Heart right ventricle (tissue), 16 donors: Measurements from ENCODE around the gene SERTAD4. TPM values are rescaled to one million over a fixed set of nuclear protein-coding genes. Genes with fewer than 3 reads are reported as not detected.
A peak's percentile ranks its signal among the peaks of the same experiment; 100 is the strongest.

Experiments used
- ATAC-seq, 8 donors: fragments of 200-7000 bp; cut with Tn5 transposase; one replicate each; pipeline ENCODE4 v1.9.1; 2020; ENCODE audit warnings: mild to moderate bottlenecking in 8 of 8, moderate library complexity in 8 of 8, moderate number of reproducible peaks in 1 of 8
- DNase-seq, 2 donors: peaks; one replicate each; pipeline ENCODE4 v3.0.0-alpha.2; 2020
- H3K27ac ChIP-seq, 10 donors: fragments of 200-600 bp; sonication (generic) in 2 of 10; one replicate each; pipeline versions ENCODE4 v1.5.0 to v1.8.0; 2020 to 2022; ENCODE audit warnings: mild to moderate bottlenecking in 3 of 10
- H3K27me3 ChIP-seq, 7 donors: fragments of 200-600 bp; one replicate each; pipeline ENCODE4 v1.8.0; 2021 to 2022; ENCODE audit warnings: mild to moderate bottlenecking in 2 of 7
- H3K36me3 ChIP-seq, 9 donors: fragments of 200-600 bp; sonication (generic) in 1 of 9; one replicate each; pipeline versions ENCODE4 v1.5.0 to v1.8.0; 2020 to 2022; ENCODE audit warnings: mild to moderate bottlenecking in 2 of 9
- H3K4me1 ChIP-seq, 9 donors: fragments of 200-600 bp; sonication (generic) in 1 of 9; one replicate each; pipeline versions ENCODE4 v1.5.0 to v1.8.0; 2020 to 2022; ENCODE audit warnings: mild to moderate bottlenecking in 4 of 9
- H3K4me3 ChIP-seq, 10 donors: fragments of 200-600 bp; sonication (generic) in 2 of 10; one replicate each; pipeline versions ENCODE4 v1.5.0 to v1.8.0; 2020 to 2022; ENCODE audit warnings: mild to moderate bottlenecking in 7 of 10, moderate library complexity in 2 of 10
- H3K9me3 ChIP-seq, 11 donors: fragments of 200-600 bp in 10 of 11; sonication (generic) in 2 of 11; one replicate each; pipeline versions ENCODE4 v1.5.0 to v1.8.0; 2013 to 2022; ENCODE audit warnings: mild to moderate bottlenecking in 2 of 11, control low read depth in 1 of 11, moderate library complexity in 1 of 11
- CTCF ChIP-seq, 9 donors: fragments of 200-600 bp; sonication (generic) in 2 of 9; IDR thresholded peaks; one replicate each; pipeline versions ENCODE4 v1.5.0 to v1.8.0; 2021 to 2022; ENCODE audit warnings: antibody characterized with exemption in 9 of 9, mild to moderate bottlenecking in 5 of 9, moderate library complexity in 1 of 9
- WGBS, 2 donors: extraction: QIAGEN DNeasy Blood & Tissue Kit; methylation state at CpG; one replicate each; pipeline ENCODE4 v1.1.7; 2013; ENCODE audit warnings: inconsistent platforms in 1 of 2; 5-methylcytosine and 5-hydroxymethylcytosine counted together
- intact Hi-C, 10 donors: fragments of 100-400 bp; cut with DNase I; formaldehyde crosslinking; loops; one replicate each; pipeline versions ENCODE4 v1.11.1 to v1.14.2; 2022
- polyA plus RNA-seq, 2 donors: library from polyadenylated mRNA; stranded (reverse); fragments of 200-250 nt; gene quantifications; one replicate each; pipeline ENCODE4 v1.2.3, GENCODE V29; 2013
- total RNA-seq, 10 donors: library from RNA; stranded (reverse); fragmentation: NEBNext Ultra II Directional in 3 of 10; extraction: Animal tissue kit (Norgen Biotek cat#: 25700) in 3 of 10; gene quantifications; one replicate each; pipeline versions ENCODE4 v1.2.1 to v1.2.4, GENCODE V29; 2021 to 2023
- donor health status: Arrhythmogenic right ventricular cardiomyopathy.
- donor health status: ischemic (EF 13 %, LVEDD 7.1; RV severe dilation, severe dysfunction).
- donor health status: healthy with polysubstance abuse.
- donor health status: DM: no; HTN: yes; CAD: no.
- donor health status: DM: no; HTN: no; CAD: no.
- donor health status: ischemic (EF 25% LVEDD 6.9; RV normal size, moderate dysfunction).
- donor health status: ischemic (EF 25% LVEDD 5.7; RV mildly dilated, moderate dysfunction).
- donor health status: healthy.
- donor health status: DM: yes; HTN: yes; CAD: no.
- donor health status: Ischemic cardiomyopathy.
- donor health status: ischemic (EF 35%, LVEDD 5.7; RV mildly dilated, moderate dysfunction).
- donor health status: nonischemic (EF 11% LVEDD 7.7; RV severe dilation, severe dysfunction).
- donor health status: DM: yes; HTN: yes; CAD: no.
- donor health status: PGD.
- donor health status: ischemic (EF 29% LVEDD 5.4; RV normal size, mild dysfunction).
- donor health status: nonischemic (EF 23%, LVEDD 6.1; RV moderate dilation, normal function).

The SERTAD4 gene
- total and polyA plus RNA-seq, 12 donors, result 1.5 to 5.4 (median 2.4) TPM

- ATAC-seq (no peak), DNase-seq (no peak)
- Histone ChIP-seq H3K4me1 (peaks cover 0 to 31% (median 22%) of the 10 kb centered on the region in 9 donors), H3K4me3 (no peak overlapping the region), H3K9me3 (no peaks in the 10 kb centered on the region), H3K36me3 (no peaks in the 10 kb centered on the region), H3K27ac (no peak overlapping the region), H3K27me3 (peaks cover 0 to 38% (median 0%) of the 10 kb centered on the region in 7 donors)
- intact Hi-C loops, result no loop called here
- TF ChIP-seq CTCF (IDR thresholded peaks at IDR 0.05), result no peak
- 77 to 86% methylated on average over 4 of the region's 4 CpGs for WGBS, 2 donors
Measured at GRCh38 chr1:210289248-210289647, 56.7 kb downstream of the SERTAD4 start.

GRCh38 chr1:210291081-210291764 lies 58.6 kb downstream of the SERTAD4 start:
- no peaks in the 10 kb centered on the region for H3K9me3 ChIP-seq
- DNase-seq (no peak), ATAC-seq (no peak)
- peaks cover 3 to 50% (median 25%) of the 10 kb centered on the region in 9 donors for H3K4me1 ChIP-seq
- peak overlapping the region in 6 of 10 donors; percentile 75 to 89 (median 83) for H3K27ac ChIP-seq
- no peak for TF ChIP-seq CTCF (IDR thresholded peaks at IDR 0.05)
- H3K4me3 ChIP-seq, result no peak overlapping the region
- intact Hi-C loops, result loop anchor here in 5 of 10 donors (5.0 to 10.0 kb wide), 3 partner anchors 54 to 59 kb away; partner anchors contain the start of gene SERTAD4 (in 2 of the 5)
- no peaks in the 10 kb centered on the region for H3K36me3 ChIP-seq
- 53 to 54% methylated on average over 8 of the region's 8 CpGs for WGBS, 2 donors
- peaks cover 0 to 36% (median 0%) of the 10 kb centered on the region in 7 donors for H3K27me3 ChIP-seq

- WGBS, 2 donors, result 20 to 30% methylated on average over 9 of the region's 9 CpGs
- ATAC-seq, result peak; percentile 9 to 65 (median 46)
- DNase-seq, result no peak
- peak overlapping the region; percentile 39 to 89 (median 80) for H3K27ac ChIP-seq
- no peaks in the 10 kb centered on the region for H3K9me3 ChIP-seq
- no peak for TF ChIP-seq CTCF (IDR thresholded peaks at IDR 0.05)
- H3K27me3 ChIP-seq, result peaks cover 0 to 32% (median 0%) of the 10 kb centered on the region in 7 donors
- H3K4me3 ChIP-seq, result peak overlapping the region; percentile 40 to 61 (median 52)
- intact Hi-C loops, result loop anchor here in 5 of 10 donors (2.0 to 10.0 kb wide), 4 partner anchors 33 to 60 kb away; partner anchors contain the start of gene SERTAD4 (in 2 of the 5)
- no peaks in the 10 kb centered on the region for H3K36me3 ChIP-seq
- H3K4me1 ChIP-seq, result peaks cover 3 to 50% (median 25%) of the 10 kb centered on the region in 9 donors
Measured at GRCh38 chr1:210291786-210292230, 59.2 kb downstream of the SERTAD4 start.

- Histone ChIP-seq H3K27me3 (peaks cover 0 to 32% (median 0%) of the 10 kb centered on the region in 7 donors), H3K4me1 (peaks cover 3 to 50% (median 25%) of the 10 kb centered on the region in 9 donors), H3K27ac (peak overlapping the region; percentile 39 to 89 (median 80)), H3K36me3 (no peaks in the 10 kb centered on the region), H3K4me3 (peak overlapping the region; percentile 40 to 61 (median 52)), H3K9me3 (no peaks in the 10 kb centered on the region)
- ATAC-seq (peak; percentile 44 to 85 (median 78)), DNase-seq (peak; percentile 62 to 69)
- 2 to 4% methylated on average over 56 of the region's 56 CpGs for WGBS, 2 donors
- intact Hi-C loops, result loop anchor here in 5 of 10 donors (2.0 to 10.0 kb wide), 4 partner anchors 34 to 60 kb away; partner anchors contain the start of gene SERTAD4 (in 2 of the 5)
- peak in 7 of 9 donors; percentile 25 to 60 (median 43) for TF ChIP-seq CTCF (IDR thresholded peaks at IDR 0.05)
Measured at GRCh38 chr1:210292231-210292871, 59.8 kb downstream of the SERTAD4 start.
